HepG2 (cell line): ENCODE measurements around the gene PYCR2. TPM values are rescaled to one million over a fixed set of nuclear protein-coding genes. Genes with fewer than 3 reads are reported as not detected.

Source experiments
- ATF1 ChIP-seq: IDR thresholded peaks from 2 replicates; pipeline ENCODE4 v1.6.1; 2016; ENCODE audit warnings: mild to moderate bottlenecking, control low read depth
- BRD4 ChIP-seq: sonication (generic); formaldehyde crosslinking; IDR thresholded peaks from 2 replicates; pipeline ENCODE4 v1.4.0; 2020; ENCODE audit warnings: missing genetic modification reagents
- FOSL2 ChIP-seq: sonication (generic); formaldehyde crosslinking; IDR thresholded peaks from 2 replicates; pipeline ENCODE4 v1.4.0; 2020; ENCODE audit warnings: missing genetic modification reagents
- FOXC1 ChIP-seq: sonication (generic); formaldehyde crosslinking; IDR thresholded peaks from 2 replicates; pipeline ENCODE4 v1.8.0; 2022; ENCODE audit warnings: mild to moderate bottlenecking, missing genetic modification reagents, borderline replicate concordance
- FOXP1 ChIP-seq, 2 experiments: fragments of 450-650 bp in 1 of 2; IDR thresholded peaks; 2 replicates each; pipeline ENCODE4 v1.6.1; 2017 to 2018; ENCODE audit warnings: antibody characterized with exemption in 1 of 2
- HNRNPK ChIP-seq: fragments of 200-400 bp; formaldehyde crosslinking; IDR thresholded peaks from 2 replicates; pipeline ENCODE4 v1.6.1; 2018; ENCODE audit warnings: low read length, low read depth, moderate library complexity, mild to moderate bottlenecking; ENCODE audit not compliant: poor library complexity, severe bottlenecking
- JUND ChIP-seq: sonication (generic); formaldehyde crosslinking; IDR thresholded peaks from 2 replicates; pipeline ENCODE4 v1.8.0; 2022; ENCODE audit warnings: mild to moderate bottlenecking, missing genetic modification reagents
- KDM5B ChIP-seq: sonication (generic); formaldehyde crosslinking; IDR thresholded peaks from 2 replicates; pipeline ENCODE4 v1.4.0; 2020; ENCODE audit warnings: missing genetic modification reagents, mild to moderate bottlenecking, borderline replicate concordance
- MXI1 ChIP-seq: IDR thresholded peaks from 3 replicates; pipeline ENCODE4 v1.6.1; 2012; ENCODE audit warnings: low read depth, low read length, inconsistent platforms, borderline replicate concordance
- NFIC ChIP-seq: IDR thresholded peaks from 2 replicates; pipeline ENCODE4 v1.6.1; 2012; ENCODE audit warnings: mild to moderate bottlenecking, low read length, inconsistent platforms
- NONO ChIP-seq, 2 experiments: fragments of 450-650 bp in 1 of 2; sonication (generic) in 1 of 2; formaldehyde crosslinking in 1 of 2; IDR thresholded peaks in 1 of 2; conservative IDR thresholded peaks in 1 of 2; 2 replicates each; pipeline versions ENCODE4 v1.6.1 to v1.8.0; 2017 to 2022; ENCODE audit warnings: mild to moderate bottlenecking in 1 of 2, missing genetic modification reagents in 1 of 2, moderate library complexity in 1 of 2
- RARA ChIP-seq: IDR thresholded peaks from 2 replicates; pipeline ENCODE4 v1.6.1; 2016; ENCODE audit warnings: missing genetic modification reagents, missing compliant biosample characterization
- REPIN1 ChIP-seq: sonication (generic); formaldehyde crosslinking; IDR thresholded peaks from 2 replicates; pipeline ENCODE4 v1.8.0; 2022; ENCODE audit warnings: missing genetic modification reagents, low read depth, mild to moderate bottlenecking, borderline replicate concordance
- RORA ChIP-seq: sonication (generic); formaldehyde crosslinking; IDR thresholded peaks from 2 replicates; pipeline ENCODE4 v1.5.0; 2020; ENCODE audit warnings: mild to moderate bottlenecking, missing genetic modification reagents, moderate library complexity
- SIN3A ChIP-seq: IDR thresholded peaks from 2 replicates; pipeline ENCODE4 v1.6.1; 2011; ENCODE audit warnings: low read depth, mild to moderate bottlenecking, control low read depth, low read length, borderline replicate concordance
- SIX1 ChIP-seq: sonication (generic); formaldehyde crosslinking; IDR thresholded peaks from 2 replicates; pipeline ENCODE4 v1.4.0; 2020; ENCODE audit warnings: missing genetic modification reagents, borderline replicate concordance
- TOE1 ChIP-seq: sonication (generic); formaldehyde crosslinking; IDR thresholded peaks from 2 replicates; pipeline ENCODE4 v1.4.0; 2020; ENCODE audit warnings: mild to moderate bottlenecking, missing genetic modification reagents
- WIZ ChIP-seq: sonication (generic); formaldehyde crosslinking; IDR thresholded peaks from 2 replicates; pipeline ENCODE4 v1.5.1; 2020; ENCODE audit warnings: mild to moderate bottlenecking, missing genetic modification reagents
- ZC3H13 ChIP-seq: sonication (generic); formaldehyde crosslinking; IDR thresholded peaks from 2 replicates; pipeline ENCODE4 v1.8.1; 2023; ENCODE audit warnings: mild to moderate bottlenecking, missing genetic modification reagents, moderate library complexity
- ZFP36 ChIP-seq: fragments of 150-350 bp; IDR thresholded peaks from 2 replicates; pipeline ENCODE4 v1.6.1; 2018; ENCODE audit warnings: borderline replicate concordance, low read length, low read depth; ENCODE audit not compliant: partially characterized antibody
- ZFX ChIP-seq: sonication (generic); formaldehyde crosslinking; IDR thresholded peaks from 2 replicates; pipeline ENCODE4 v1.4.0; 2020; ENCODE audit warnings: mild to moderate bottlenecking, low read depth, missing genetic modification reagents, moderate library complexity
- ZMAT3 ChIP-seq: sonication (generic); formaldehyde crosslinking; conservative IDR thresholded peaks from 2 replicates; pipeline ENCODE4 v1.7.0; 2021; ENCODE audit warnings: missing genetic modification reagents
- ZMYM2 ChIP-seq: sonication (generic); formaldehyde crosslinking; IDR thresholded peaks from 2 replicates; pipeline ENCODE4 v1.8.0; 2022; ENCODE audit warnings: mild to moderate bottlenecking, missing genetic modification reagents
- ZNF350 ChIP-seq: sonication (generic); formaldehyde crosslinking; IDR thresholded peaks from 2 replicates; pipeline ENCODE4 v1.4.0; 2020; ENCODE audit warnings: mild to moderate bottlenecking, low read depth, missing genetic modification reagents, borderline replicate concordance
- ZNF670 ChIP-seq: sonication (generic); formaldehyde crosslinking; IDR thresholded peaks from 2 replicates; pipeline ENCODE4 v1.8.0; 2022; ENCODE audit warnings: mild to moderate bottlenecking, missing genetic modification reagents, borderline replicate concordance
- ZNF737 ChIP-seq: sonication (generic); formaldehyde crosslinking; IDR thresholded peaks from 2 replicates; pipeline ENCODE4 v1.5.0; 2020; ENCODE audit warnings: missing genetic modification reagents, mild to moderate bottlenecking, borderline replicate concordance
- ZSCAN12 ChIP-seq: sonication (generic); formaldehyde crosslinking; IDR thresholded peaks from 2 replicates; pipeline ENCODE4 v1.9.0; 2021; ENCODE audit warnings: mild to moderate bottlenecking, missing genetic modification reagents
- ZZZ3 ChIP-seq: sonication (generic); formaldehyde crosslinking; IDR thresholded peaks from 2 replicates; pipeline ENCODE4 v1.4.0; 2020; ENCODE audit warnings: missing genetic modification reagents, mild to moderate bottlenecking, borderline replicate concordance
- polyA plus RNA-seq, 8 experiments: library from polyadenylated mRNA; depleted of rRNA in 3 of 8; stranded (reverse) in 7 of 8; unstranded in 1 of 8; fragments of >200 nt; fragmentation: Illumina TruSeq in 4 of 8; extraction: Trizol in 4 of 8; gene quantifications; 2 replicates each; pipeline versions ENCODE4 v1.2.1 to v1.2.3, GENCODE V29; 2011 to 2016; ENCODE audit warnings: low read depth in 4 of 8, missing spikeins in 1 of 8, mixed read lengths in 1 of 8; ENCODE audit not compliant: insufficient read depth in 1 of 8
- total RNA-seq, 5 experiments: library from RNA; depleted of rRNA; stranded (reverse); fragments of >200 nt; fragmentation: Illumina TruSeq; extraction: Trizol; gene quantifications; 2 replicates each; pipeline ENCODE4 v1.2.3, GENCODE V29; 2016; ENCODE audit warnings: low read depth in 1 of 5
- TF ChIP-seq, protein P1 (sequence below): sonication (generic); formaldehyde crosslinking; IDR thresholded peaks from 2 replicates; pipeline ENCODE4 v1.4.0; 2020; ENCODE audit warnings: mild to moderate bottlenecking, missing genetic modification reagents
- TF ChIP-seq, protein P2 (sequence below): sonication (generic); formaldehyde crosslinking; IDR thresholded peaks from 2 replicates; pipeline ENCODE4 v1.4.0; 2020; ENCODE audit warnings: mild to moderate bottlenecking, low read depth, missing genetic modification reagents

PYCR2 gene
- total and polyA plus RNA-seq, 2 of the 13 experiments (the other 11 are each of a cell fraction or from before 2014, with no cell fraction given): 47.2 to 47.8 TPM

DNA sequence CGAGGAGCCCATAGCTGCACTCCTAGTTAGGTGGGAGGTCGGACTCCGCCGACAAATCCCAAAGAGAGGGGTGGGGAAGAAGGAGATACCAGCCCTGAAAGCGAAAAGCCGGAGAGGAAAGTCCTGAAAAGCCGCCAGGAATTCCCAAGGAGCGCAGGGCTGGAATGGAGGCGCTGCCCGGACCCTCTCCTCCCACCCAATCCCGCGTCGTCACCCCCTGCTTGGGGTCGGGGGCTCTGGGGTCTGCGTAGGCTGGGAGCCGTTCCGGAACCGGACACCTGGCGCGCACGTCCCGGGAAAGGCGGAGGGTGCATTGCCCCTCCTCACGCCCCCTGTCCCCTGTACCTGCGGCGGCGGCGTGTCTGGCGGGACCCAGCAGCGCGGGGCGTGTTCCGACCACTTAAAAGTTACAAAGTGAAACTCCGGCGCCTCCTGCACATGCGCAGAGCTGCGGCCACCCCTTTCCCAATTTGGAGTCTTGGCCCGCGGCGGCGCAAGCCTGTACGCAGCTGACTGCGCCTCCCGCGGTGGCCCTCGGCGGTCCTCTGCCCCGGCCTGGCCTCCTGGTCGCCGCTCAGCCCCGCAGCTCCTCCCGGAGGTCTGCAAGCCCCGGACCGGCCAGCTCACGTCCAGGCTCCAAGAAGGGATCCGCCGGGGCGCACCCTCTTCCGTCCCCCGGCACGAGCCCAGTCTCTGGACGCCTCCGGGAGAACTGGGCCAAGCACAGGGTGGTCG, 41.9 kb downstream of the PYCR2 start, which contains the start of gene TMEM63A (continued):
- TF ChIP-seq WIZ: no peak
- TF ChIP-seq JUND (CRISPR knock-in tag): no peak
- no peak for TF ChIP-seq RORA
- TF ChIP-seq TOE1 (CRISPR knock-in tag): no peak
- no peak for TF ChIP-seq ZMYM2 (CRISPR knock-in tag)
- TF ChIP-seq ZFP36: no peak
- no peak for TF ChIP-seq NONO (IDR thresholded peaks at IDR 0.05)
- TF ChIP-seq NONO (CRISPR knock-in tag; conservative IDR thresholded peaks at IDR 0.05): peak; percentile 84
- 0 out of 2 replicates have a peak, but pooled peaks have one; percentile 38 for TF ChIP-seq ZNF670 (CRISPR knock-in tag)
- TF ChIP-seq NFIC: no peak
- TF ChIP-seq, protein P1, sequence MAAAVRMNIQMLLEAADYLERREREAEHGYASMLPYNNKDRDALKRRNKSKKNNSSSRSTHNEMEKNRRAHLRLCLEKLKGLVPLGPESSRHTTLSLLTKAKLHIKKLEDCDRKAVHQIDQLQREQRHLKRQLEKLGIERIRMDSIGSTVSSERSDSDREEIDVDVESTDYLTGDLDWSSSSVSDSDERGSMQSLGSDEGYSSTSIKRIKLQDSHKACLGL: peak; percentile 69; the same call in 1 of the 2 replicates
- TF ChIP-seq ZSCAN12 (CRISPR knock-in tag): no peak
- peak; percentile 20; the same call in 1 of the 2 replicates for TF ChIP-seq FOSL2 (CRISPR knock-in tag)
- TF ChIP-seq ATF1 (CRISPR knock-in tag): no peak
- 0 out of 2 replicates have a peak, but pooled peaks have one; percentile 30 for TF ChIP-seq ZNF350 (CRISPR knock-in tag)
- no peak; the same call in 1 of the 2 replicates for TF ChIP-seq REPIN1
- TF ChIP-seq BRD4 (CRISPR knock-in tag): peak; percentile 35; the same call in 1 of the 2 replicates
- TF ChIP-seq MXI1: no peak
- TF ChIP-seq ZNF737 (CRISPR knock-in tag): no peak
- TF ChIP-seq ZC3H13 (CRISPR knock-in tag): peak; percentile 77; the same call in 1 of the 2 replicates
- TF ChIP-seq ZZZ3 (CRISPR knock-in tag): no peak
- peak; percentile 52; the same call in 1 of the 2 replicates for TF ChIP-seq FOXC1
- 0 out of 2 replicates have a peak, but pooled peaks have one; percentile 23 for TF ChIP-seq RARA
- peak; percentile 83; the same call in 1 of the 2 replicates for TF ChIP-seq SIN3A
- TF ChIP-seq SIX1 (CRISPR knock-in tag): no peak
- peak; percentile 43 for TF ChIP-seq HNRNPK
- TF ChIP-seq ZMAT3: 0 out of 2 replicates have a peak, but pooled peaks have one; percentile 12
- no peak for TF ChIP-seq FOXP1 (IDR thresholded peaks at IDR 0.05)
- TF ChIP-seq FOXP1 (CRISPR knock-in tag; IDR thresholded peaks at IDR 0.05): no peak
- peak; percentile 93 for TF ChIP-seq ZFX (CRISPR knock-in tag)
- TF ChIP-seq, protein P2, sequence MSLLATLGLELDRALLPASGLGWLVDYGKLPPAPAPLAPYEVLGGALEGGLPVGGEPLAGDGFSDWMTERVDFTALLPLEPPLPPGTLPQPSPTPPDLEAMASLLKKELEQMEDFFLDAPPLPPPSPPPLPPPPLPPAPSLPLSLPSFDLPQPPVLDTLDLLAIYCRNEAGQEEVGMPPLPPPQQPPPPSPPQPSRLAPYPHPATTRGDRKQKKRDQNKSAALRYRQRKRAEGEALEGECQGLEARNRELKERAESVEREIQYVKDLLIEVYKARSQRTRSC (CRISPR knock-in tag): no peak
- TF ChIP-seq KDM5B (CRISPR knock-in tag): peak; percentile 91
